VCaP (cell line): ENCODE results near the gene ACP2.
A peak's percentile ranks its signal among the peaks of the same experiment; 100 is the strongest.

Experiments
- H3K27ac ChIP-seq: fragments of 450-650 bp; 2 replicates; pipeline ENCODE4 v1.5.1; 2017
- TF ChIP-seq, protein P1 (sequence below): fragments of 450-650 bp; conservative IDR thresholded peaks from 2 replicates; pipeline ENCODE4 v1.5.1; 2017; ENCODE audit warnings: mild to moderate bottlenecking, moderate library complexity

Gene ACP2

DNA sequence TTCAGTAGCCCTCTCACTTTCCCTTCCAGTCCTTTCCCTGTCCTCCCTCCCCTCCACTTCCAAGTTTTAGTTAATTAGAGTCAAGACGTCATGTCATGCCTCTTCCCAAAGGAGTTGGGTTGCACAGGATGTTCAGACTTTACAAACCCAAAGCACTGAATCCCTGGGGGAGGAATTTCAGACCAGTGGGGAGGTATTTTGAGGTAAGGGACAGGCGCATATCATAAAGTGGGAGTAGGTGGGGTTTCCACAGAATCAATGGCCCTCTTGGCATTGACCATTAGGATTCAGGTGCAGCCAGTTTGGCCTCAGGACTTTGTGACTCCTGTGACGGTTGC, 733 bp upstream of the ACP2 start:
- TF ChIP-seq, protein P1, sequence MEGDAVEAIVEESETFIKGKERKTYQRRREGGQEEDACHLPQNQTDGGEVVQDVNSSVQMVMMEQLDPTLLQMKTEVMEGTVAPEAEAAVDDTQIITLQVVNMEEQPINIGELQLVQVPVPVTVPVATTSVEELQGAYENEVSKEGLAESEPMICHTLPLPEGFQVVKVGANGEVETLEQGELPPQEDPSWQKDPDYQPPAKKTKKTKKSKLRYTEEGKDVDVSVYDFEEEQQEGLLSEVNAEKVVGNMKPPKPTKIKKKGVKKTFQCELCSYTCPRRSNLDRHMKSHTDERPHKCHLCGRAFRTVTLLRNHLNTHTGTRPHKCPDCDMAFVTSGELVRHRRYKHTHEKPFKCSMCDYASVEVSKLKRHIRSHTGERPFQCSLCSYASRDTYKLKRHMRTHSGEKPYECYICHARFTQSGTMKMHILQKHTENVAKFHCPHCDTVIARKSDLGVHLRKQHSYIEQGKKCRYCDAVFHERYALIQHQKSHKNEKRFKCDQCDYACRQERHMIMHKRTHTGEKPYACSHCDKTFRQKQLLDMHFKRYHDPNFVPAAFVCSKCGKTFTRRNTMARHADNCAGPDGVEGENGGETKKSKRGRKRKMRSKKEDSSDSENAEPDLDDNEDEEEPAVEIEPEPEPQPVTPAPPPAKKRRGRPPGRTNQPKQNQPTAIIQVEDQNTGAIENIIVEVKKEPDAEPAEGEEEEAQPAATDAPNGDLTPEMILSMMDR, result no peak
- H3K27ac ChIP-seq, result peak overlapping the region; percentile 82

DNA sequence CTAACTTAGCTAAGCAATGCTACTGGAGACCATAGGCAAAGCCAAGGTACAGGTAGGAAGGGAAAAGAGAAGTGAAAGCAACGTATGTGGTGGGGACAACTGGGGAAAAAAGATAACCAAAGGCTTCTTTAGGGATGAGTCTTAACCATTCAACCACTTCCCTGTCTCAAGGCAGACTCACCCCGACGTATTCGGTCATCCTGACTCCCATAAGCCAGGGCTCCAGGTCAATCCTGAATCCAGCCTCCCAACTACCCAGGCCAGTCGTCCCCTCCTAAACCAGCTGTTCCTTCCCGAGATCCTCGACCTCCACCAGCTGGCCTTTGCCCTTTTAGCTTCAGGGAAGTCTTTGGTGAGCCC, 330 bp downstream of the ACP2 start:
- H3K27ac ChIP-seq, result peak overlapping the region; percentile 82
- TF ChIP-seq, protein P1, result no peak

DNA sequence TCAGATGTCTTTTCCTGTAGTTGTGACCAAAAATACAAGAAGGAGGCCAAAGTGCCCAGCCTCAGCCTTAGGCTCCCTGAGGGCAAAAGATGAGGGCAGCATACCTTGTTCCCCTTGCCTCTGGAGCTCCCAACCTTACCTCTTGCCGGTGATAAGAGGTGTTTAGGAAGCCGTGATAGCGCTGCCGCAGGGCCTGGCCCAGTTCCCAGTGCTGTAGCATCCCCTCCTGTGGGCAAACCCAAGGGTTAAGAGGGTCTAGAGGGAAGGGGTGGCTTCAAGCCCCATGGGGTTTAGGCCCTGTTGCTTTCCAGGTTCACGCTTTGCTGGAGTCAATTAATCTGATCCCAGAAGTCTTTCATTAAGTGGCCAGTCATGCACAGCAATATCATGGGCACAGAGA, 1.1 kb downstream of the ACP2 start:
- no peak overlapping the region; the same call in 1 of the 2 replicates for H3K27ac ChIP-seq
- TF ChIP-seq, protein P1, result no peak

DNA sequence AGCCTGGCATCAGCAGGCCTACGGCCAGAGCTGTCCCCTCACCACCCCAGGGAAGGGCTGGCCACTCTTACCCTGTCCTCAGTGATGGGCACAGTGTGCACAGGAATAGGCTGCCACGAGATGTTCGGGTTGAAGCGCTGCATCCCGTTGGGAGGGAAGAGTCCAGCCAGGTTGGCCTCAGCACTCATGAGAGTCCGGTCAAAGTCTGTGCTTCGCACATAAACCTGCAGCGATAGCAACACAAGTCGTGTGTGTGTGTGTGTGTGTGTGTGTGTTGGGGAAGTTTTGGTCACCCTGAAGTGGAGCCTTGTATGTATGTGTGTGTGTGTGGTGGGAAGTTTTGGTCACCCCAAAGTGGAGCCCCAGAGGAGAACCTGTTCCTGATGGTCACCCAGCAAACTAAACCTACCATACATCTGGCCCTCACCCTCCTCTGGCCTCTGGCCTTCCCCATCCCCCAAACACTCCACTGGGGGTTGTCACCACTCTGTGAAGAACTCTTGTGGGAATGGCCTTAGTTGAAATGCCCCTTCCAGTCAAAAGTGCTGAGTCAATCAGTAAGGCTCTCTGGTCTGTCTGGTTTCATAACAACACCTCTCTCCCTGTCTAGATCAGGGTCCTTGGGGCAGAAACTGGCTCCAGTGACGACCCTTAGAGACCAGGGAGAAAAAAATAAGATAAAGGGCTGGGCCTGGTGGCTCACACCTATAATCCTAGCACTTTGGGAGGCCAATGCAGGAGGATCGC, 2.8 kb downstream of the ACP2 start:
- no peak overlapping the region for H3K27ac ChIP-seq
- TF ChIP-seq, protein P1, result no peak

DNA sequence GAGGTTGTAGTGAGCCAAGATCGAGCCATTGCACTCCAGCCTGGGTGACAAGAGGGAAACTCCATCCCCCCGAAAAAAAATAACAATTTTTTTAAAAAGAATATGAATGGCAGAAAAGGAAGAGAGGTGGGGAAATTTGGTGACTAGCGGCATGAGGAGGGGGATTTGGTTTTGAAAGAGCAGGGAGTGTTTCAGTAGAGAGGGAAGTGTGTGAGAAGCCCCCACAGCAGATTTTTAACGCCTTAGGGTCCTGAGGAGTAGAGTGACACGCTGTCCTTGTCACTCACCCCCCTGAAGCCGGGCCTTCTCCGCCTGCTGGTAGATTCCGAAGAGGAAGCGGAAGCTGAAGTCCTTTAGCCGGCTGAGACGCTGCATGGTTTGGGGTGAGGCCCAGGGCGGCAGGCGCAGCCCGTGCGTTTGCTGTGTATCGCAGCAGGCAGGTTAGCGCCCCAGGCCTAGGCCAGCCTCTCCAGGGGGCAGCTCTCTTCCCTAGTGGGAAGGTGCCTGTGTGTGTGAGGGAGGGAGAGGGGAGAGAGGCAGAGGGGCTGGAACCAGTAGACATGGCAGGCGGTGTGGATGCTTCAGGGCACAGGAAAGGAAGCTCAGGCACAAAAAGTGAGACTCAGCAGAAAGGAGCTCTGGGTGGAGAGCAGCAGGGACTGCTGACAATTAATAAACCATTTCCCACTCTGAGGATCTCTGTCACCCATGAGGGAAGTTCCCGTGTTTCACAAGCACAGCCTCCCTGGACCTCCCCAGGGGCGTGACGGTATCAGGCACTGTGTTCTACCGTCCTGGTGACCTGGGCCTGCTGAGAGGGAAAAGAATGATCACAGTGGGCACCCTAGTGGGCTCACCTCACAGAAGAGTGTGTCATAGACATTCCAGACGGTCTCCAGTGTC, 3.9 kb downstream of the ACP2 start:
- TF ChIP-seq, protein P1, result no peak
- no peak overlapping the region; the same call in 1 of the 2 replicates for H3K27ac ChIP-seq

DNA sequence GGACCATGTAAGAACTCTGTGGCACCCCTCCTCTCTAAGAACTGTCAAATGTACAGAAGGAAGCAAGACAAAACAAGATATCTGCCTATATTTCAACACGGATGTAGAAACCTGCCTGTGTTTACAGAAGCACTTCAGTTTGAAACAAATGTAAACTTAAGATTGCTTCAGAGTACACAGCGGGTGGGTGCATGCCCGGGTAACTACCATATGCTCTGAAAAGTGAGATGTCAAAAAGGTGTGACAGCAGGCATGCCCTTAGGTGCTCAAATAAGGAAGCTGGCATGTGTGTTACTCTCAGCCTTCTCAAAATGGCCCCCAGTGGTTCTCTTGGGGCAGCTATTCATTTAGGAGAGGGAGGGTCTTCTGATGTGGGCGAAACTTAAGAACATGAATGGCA, 5.2 kb downstream of the ACP2 start:
- TF ChIP-seq, protein P1, result no peak
- peak overlapping the region; percentile 45 for H3K27ac ChIP-seq

DNA sequence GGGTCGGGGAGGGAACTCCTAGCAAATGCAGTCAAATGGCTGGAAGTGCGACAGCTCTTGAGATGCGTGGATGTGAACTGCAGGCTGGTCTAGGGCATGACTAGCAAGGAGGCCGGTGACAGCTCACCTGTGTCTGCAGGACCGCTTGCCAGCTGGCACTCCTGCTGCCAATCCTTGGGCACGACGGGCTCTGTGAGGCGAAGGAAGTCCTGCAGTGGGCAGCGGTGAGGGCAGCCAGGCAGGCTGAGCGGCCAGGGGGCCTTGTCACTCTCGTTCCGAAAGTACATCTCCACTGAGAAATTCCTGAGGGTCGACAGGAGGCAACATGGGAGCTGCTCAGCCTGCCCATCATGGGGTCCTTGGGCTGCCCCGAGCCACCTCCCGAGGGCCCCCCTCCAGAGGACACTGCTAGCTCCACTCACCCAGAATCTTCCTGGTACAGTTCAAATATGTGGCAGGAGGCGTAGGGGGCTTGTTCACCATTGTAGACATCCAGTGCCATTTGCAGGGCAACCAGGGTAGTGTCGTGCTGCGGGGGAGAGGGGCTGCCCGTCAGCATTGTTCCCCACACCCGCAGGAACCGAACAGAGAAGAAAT, 5.9 kb downstream of the ACP2 start:
- H3K27ac ChIP-seq, result peak overlapping the region; percentile 45
- TF ChIP-seq, protein P1, result no peak
